HG02759 (cell line): Measurements from ENCODE around the gene CIT.

Experiments
- ATAC-seq: cut with Tn5 transposase; IDR thresholded peaks from one replicate; pipeline ENCODE4 v1.9.1; 2021; ENCODE audit warnings: mild to moderate bottlenecking, moderate library complexity; ENCODE audit not compliant: unreplicated experiment

Gene CIT

DNA sequence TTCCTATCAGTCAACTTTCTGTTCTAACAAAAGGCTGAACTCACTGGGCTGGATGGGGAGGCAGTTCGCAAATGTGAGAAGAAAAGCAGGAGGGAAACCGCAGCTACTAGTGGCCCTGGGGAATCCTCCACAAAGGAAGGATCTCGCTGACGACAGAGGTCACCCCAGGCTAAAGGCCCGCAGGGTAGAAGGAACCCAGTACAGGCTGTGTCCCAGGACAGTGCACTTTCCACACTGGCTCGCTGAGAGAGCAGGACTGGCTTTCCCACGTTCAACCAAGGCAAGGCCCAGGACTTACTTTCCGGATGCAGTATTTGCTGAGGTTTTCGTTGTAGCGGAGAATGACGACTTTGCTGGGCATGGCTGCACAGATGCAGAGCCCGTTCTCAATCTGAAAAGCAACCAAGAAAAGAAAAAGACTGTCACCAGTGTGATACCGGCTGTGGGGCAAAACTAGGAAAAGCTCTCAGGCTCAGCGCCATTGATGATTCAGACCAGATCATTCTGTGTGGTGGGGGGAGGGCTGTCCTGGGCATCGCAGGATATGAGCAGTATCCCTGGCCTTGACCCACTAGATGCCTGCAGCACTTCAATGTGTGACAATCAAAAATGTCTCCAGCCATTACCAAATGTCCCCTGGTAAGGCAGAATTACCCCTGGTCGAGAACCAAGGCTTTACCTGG is 172.9 kb downstream of the CIT start:
- no peak for ATAC-seq

DNA sequence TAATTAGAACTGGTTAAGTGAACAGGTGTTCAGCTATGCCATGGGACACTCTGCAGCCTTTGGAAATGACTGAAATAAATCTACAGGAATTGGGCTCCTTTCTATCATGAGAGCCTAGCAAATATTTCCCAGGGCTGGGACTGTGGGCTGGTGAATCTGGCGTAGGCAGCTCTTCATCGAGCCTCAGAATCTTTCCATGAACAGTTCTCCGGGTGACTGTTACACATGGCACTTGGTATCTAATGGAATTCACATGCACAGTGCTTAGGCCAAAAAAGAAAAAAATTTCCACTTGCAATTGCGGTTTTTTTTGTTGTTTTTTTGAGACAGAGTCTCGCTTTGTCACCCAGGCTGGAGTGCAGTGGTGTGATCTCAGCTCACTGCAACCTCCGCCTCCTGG is 177.0 kb downstream of the CIT start:
- no peak for ATAC-seq

DNA sequence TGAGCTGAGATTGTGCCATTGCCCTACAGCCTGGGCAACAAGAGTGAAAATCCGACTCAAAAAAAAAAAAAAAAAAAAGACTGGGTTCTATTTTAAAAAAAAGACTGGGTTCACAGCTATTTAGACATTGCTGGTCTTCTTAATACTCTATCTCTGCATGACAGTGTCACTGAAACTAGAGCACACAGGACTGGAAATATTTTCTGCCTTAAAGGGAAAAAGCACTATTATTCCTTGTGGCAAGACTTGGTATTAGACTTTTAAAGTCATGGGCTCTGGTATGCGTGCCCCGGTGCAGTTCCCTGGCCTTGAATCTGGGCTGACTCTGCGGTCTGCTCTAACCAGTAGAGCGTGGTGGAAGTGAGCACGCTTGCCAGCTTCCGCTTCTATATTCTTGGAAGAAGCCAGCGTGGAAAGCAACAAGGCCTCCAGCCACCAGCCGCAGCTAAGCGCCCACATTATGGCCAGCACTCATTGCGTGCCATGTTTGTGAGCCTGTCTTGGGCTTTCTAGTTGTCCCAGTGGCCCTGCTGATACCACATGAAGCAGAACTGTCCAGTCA is 177.8 kb downstream of the CIT start:
- ATAC-seq: no peak

DNA sequence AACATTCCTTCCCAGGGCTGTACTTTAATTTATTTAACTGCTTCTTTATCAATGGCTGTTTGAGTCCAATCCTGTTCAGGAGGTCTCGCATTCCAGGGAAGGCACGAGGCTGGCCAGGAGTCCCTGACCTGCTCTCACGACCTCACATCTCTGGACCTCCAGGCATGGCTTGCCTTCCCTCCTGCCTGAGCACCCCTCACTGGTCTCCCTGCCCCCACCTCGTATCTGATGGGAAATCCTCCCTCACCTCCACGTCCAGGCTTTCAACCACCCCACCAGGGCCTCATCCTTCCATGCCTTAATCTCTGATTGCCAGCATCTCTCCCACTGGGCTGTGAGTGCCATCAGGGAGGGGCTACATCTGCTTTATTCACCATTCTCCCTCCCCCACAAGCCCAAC is 180.2 kb downstream of the CIT start:
- ATAC-seq: no peak

DNA sequence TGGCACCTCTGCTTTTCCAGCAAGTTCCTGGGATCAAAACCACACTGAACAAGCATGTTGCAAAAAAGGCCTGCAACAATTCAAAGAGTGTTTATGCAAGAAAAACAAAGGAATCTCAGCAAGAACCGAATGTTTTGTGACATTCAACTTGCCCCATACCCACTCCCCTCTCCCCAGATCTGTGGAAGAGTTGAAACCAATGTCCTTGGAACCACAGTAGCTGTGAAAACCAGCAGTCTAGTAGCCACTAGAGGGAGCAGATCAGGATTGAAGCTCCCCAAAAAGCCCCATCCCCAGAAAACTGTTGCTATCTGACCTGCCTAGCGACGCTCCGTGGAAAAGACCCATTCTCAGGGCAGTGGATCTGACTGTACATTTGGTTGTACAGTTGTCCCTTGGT is 182.1 kb downstream of the CIT start:
- no peak for ATAC-seq

DNA sequence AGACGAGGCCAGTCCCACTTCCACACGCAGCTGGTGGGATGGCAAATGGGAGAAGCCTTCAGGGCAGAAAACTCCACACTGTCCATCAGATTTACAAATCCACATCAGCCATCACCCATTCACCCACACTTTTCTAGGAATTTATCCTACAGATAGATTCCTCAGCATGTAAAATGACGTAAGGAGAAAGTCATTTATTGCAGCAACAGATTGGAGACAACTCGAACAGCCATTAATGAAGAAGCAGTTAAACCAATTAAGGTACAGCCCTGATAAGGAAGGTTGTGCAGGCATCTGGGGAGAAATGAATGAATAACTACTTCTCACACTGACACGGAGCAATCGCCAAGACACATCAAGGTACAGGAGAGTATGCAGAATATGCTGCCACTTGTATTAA is 183.0 kb downstream of the CIT start:
- ATAC-seq: no peak

DNA sequence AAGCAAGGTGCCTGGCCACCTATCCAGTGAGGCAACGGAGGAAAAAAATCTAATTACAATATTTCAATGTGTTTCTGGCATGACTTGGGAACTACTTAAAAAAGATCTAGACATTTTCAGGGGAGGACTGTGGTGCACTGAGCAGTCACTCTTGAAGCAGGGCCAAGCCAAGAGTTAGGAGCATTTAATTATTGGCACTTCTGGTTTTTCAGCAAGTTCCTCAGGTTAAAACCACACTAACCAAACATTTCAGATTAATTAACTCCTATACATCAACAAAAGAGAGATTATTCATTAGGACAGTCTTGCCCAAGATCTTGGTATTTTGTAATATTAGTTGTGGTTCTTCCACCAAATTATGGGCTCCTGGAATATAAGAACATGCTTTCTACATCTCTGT is 183.6 kb downstream of the CIT start:
- no peak for ATAC-seq

DNA sequence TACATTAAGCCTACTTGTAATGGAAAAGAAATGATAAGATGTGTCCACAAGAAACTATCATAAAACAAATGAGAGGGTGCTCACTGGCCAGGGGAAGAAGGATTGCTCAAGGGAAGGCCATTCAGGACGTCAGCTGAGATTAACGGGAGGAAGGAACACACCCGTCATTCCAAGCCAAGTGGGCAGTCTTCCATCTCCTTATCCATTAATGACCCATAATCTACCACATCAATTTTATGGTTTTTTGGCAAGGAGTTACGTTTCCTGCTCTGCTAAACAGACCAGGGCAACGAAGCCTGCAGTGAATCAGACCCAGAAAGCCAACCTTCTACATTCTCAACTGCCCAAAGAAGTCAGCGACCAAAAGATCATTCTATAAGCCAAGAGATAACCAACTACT is 184.1 kb downstream of the CIT start:
- ATAC-seq: no peak

DNA sequence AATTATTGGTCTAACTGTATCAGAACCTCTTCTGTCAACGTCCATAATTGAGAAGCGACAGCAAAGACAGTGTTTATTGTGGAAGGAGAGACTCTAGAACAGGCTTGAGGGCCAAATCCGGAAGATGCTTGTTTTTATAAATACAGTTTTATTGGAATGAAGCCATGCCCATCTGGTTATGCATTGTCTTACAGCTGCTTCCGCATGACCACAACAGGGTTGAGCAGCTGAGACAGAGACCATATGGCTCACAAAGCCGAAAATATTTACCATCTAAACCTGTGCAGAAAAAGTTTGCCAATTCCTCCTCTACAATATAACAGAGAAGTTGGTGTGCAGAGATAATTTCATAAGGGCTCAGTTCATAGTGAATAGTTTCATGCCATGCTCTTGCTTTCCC is 184.7 kb downstream of the CIT start:
- ATAC-seq: no peak

DNA sequence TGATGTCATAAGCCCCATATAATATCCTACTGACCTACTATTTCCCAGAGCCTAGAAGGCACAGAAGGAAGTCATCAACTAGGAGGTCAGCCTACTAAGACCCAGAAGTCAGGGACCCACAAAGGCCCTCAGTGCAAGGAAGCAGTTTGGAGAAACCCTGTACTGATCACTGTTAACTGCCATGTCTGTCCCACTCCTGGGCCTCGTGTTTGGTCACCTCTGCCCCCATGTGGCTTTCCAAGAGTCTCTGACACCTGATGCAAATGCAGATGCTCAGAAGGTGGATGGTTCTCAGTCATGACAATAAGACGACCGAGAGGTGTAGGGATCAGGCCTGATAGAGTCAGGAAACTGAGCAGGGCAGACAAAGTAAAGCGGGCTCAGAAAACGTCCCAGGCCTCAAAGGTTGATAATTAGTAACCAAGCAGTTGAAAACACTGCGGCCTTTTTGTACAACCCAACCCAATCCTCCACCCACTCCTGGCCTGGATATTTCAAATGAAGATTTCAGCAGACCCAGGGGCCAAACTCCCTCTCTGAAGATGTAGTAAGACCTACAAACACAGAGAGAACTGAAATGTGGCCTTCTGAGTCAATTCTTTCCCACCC is 185.8 kb downstream of the CIT start:
- ATAC-seq: no peak

DNA sequence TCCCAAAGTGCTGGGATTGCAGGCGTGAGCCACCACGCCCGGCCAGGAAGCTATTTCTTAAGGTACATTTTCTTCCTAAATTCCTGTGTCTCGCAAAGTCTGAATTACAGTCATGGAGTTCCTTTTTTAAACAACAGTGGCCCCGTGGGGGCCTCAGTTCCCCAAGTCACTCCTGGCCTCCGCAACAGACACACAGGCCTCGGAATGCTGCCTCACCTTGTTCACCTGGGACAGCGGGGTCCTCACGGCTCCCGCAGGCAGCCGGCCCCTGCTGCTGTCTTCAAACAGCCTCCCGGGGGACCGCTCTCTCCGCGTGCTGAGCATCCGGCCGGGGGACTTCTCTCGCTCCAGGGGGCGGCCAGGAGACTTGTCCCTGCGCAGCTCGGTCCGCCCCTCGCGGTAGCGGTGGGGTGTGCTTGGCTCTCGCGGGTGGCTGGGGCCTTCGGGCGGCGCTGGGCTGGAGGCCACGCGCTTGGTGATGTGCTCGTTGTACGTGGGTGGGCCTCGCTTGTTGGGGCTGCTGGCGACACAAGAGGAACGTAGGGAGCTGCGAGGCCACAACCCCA is 187.1 kb downstream of the CIT start:
- no peak for ATAC-seq

DNA sequence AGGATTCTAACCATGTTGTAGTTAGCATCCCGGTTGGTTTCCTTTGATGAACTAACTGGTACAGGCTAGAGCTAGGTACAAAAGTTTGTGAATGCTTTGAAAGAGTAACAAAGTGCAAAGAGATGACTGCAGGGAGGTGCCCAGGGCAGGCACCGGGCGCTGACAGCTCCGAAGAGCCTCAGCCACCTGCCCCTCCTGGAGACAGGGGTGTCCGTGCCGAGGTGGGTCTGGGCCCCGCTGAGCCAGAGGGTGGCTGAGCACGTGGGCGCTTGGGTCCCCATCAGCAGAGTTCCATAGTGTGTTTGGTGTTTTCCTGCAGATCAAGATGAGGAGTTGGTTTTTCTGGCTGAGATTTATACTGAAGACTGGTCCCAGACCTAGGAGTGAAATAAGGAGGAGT is 189.2 kb downstream of the CIT start:
- ATAC-seq: no peak

DNA sequence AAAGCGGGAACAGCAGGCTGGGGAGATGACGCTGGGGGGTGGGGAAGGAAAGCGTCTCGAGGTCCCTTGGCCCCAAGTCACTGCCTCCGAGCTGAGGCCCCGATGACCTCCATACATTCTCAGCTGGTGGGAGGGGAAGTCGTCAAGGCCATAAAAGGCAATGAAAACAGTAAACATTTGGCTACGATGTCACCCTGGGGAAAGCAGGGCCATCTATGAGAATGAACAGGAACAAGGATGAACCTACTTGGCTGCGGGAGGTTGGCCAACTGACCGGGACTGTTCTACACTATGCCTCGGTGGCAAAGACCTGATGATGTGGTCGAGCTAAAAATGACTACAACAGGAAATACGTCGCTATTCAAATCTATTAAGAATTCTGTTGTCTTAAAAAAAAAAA is 189.7 kb downstream of the CIT start:
- no peak for ATAC-seq

DNA sequence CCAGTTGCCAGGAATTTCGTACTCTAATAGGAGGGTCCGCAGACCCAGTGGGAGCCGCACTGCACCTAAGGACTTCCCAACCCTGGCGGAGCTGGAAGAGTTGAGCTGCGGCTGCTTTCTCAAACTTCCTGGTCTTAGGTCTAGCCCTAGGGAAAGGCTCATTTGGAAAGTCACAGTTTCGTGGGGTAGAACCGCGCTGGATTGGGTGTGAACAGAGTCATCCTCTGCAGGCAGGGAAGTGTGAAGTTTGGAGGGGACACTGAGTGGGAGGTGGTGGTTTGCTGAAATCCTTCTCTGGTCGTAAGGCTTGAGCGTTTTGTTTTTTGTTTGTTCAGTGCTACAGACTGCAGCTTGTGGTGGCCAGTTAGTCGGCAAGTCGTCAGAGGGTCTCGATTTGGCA is 190.3 kb downstream of the CIT start:
- ATAC-seq: no peak

DNA sequence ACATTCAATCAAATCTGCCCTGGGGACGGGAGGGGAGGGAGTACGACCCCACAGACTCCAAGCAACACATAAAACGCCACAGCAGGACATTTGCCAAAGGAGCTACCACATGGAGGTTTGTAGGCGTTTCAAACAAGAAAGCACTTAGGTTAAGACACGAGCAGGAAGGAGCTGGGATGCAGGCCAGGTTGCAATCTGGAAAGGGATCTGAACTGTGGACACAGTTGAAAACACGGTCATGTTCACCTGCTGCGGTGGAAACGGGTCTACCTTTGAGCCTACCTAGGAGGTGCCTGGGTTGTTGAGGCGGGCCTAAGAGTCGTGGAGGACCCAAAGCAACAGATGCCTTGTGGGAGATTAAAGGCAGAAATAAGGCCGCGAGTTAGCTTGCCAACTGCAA is 190.8 kb downstream of the CIT start:
- no peak for ATAC-seq

DNA sequence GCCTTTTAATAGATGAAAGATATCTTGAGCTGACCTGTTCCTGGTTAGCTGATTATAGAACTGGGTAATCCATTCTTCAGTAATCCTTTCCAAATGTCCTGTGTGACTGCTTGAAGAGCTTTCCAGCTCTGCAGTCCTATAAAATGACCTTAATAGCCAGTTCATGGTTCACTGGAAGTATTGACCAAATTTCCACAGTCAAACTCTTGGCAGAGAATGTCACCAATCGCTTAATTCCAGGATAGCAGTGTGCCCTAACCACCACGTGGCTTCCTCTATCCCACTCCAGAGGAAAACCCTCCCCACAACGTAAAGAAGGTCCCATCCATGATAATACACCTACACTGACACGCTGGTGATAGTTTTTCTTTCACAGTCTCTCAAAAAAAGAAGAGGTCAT is 191.7 kb downstream of the CIT start:
- ATAC-seq: no peak

DNA sequence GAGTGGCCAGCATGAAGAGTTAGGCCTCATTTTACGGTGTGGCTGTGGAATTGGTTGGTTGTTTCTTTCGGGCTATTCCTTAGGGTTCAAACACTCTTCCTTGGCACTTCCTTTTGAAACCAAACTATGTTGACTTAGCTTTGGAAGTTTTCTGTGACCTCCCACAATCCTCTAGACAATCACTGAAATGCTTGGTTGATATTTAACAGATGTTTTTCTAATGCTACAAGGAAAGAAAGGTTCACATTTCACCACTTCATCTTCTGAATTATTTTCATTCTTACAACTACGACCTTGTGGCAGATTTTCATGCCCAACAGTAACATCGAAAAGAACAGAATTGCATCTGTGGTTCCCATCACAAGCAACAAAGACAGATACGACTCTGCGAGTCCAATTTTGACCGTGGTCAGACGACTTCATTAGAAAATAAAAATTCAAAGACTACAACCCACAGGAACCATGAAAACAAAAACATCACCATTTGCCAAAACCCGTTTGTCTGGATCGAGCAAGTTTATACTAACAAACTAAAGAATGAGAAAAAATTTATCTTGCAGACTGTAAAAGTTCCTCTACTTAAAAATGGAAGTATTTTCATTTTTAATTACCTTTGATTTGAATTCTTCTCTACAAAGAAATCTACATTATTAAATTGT is 192.3 kb downstream of the CIT start:
- no peak for ATAC-seq

DNA sequence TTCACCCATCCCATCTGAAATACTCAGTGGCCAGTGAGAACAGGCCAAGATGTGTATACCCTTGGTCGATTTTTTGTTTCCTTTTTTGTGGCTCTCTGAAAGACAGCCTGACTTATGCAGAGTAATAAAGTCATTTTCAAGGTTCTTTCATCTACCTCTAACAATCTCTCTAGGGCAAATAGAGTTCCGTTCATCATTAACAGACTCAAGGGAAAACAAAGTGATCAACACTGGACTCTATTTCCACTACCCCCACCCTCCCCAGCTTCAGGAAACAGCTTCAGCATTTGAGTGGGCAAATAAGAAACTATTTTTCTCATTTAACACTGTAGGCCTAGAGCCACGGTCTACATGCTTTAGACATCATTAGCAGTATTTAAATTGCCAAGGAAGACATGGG is 193.3 kb downstream of the CIT start:
- ATAC-seq: no peak

DNA sequence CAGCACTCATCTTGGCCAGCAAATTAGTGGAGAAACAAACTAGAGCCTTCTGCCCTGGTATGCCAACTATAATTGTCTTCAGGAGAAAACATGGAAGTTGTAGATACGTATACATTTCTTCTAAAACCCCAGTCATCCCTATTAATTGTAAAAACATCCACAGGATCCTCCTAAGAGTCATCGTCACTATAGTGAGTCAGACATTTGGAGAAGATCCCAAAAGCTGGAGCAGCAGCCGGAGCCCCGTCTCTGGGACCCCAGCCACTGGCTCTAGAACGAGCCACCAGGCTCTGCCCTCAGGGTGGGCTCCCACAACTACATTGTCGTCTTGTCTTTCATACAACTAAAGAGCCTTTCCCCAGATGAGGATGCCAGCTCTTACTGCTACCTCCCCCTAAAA is 193.7 kb downstream of the CIT start:
- no peak for ATAC-seq

DNA sequence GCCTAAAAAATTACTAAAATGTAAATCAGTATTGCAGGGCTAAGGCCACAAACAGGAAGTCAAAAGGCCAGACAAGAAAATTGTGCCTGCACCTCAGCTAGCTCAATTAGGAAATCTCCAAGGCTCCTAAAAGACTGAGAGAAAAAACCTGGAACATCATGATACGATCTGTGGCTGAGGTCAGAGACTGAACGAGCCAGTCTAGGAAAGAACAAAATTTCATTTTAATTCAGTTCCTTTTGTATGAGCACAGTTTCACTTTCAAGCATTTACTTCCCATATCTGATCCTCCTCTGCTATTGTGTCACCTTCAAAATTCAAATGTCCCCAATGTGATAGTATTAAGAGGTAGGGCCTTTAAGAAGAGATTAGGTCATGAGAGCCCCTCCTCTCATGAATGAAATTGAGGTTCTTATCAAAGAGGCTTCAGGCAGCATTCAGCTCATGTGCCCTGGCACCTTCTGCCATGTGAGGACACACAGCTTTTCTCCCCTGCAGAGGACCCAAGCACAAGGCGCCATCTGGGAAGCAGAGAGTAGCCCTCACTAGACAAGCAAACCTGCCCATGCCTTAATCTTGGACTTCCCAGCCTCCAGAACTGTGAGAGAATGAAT is 194.4 kb downstream of the CIT start:
- no peak for ATAC-seq
